IPS DF 4.7 (cell line): ENCODE measurements around the gene LOX.

ENCODE experiments used
- DNase-seq: peaks from one replicate; pipeline ENCODE4 v3.0.0-alpha.2; 2013; ENCODE audit warnings: low spot score; ENCODE audit errors: extremely low read depth

LOX gene

GRCh38 chr5:122053181-122054109, 24.6 kb downstream of the LOX start:
- DNase-seq, result no peak

- DNase-seq, result no peak
Observed at GRCh38 chr5:122051569-122051968, 26.5 kb downstream of the LOX start.

- no peak for DNase-seq
Observed at GRCh38 chr5:122050959-122051358, 27.1 kb downstream of the LOX start.

GRCh38 chr5:122040636-122041302, 37.3 kb downstream of the LOX start:
- DNase-seq, result no peak

- no peak for DNase-seq
Observed at GRCh38 chr5:122036326-122036725, 41.7 kb downstream of the LOX start.

GRCh38 chr5:122035913-122036312, 42.1 kb downstream of the LOX start:
- no peak for DNase-seq

- no peak for DNase-seq
Observed at GRCh38 chr5:122031836-122032235, 46.2 kb downstream of the LOX start.

GRCh38 chr5:122030251-122030650, 47.8 kb downstream of the LOX start:
- no peak for DNase-seq

GRCh38 chr5:122029818-122030217, 48.2 kb downstream of the LOX start:
- no peak for DNase-seq

GRCh38 chr5:122022966-122023365, 55.1 kb downstream of the LOX start:
- DNase-seq, result no peak

- DNase-seq, result no peak
Observed at GRCh38 chr5:122019919-122020590, 58.0 kb downstream of the LOX start.

- no peak for DNase-seq
Observed at GRCh38 chr5:122015471-122015870, 62.6 kb downstream of the LOX start.

- no peak for DNase-seq
Observed at GRCh38 chr5:122014236-122014935, 63.7 kb downstream of the LOX start.
